Chondrocyte (in vitro differentiated cells): Measurements from ENCODE around the gene FLYWCH2. TPM values are rescaled to one million over a fixed set of nuclear protein-coding genes. Genes with fewer than 3 reads are reported as not detected.

Source experiments
- DNase-seq: peaks from one replicate; pipeline ENCODE4 v3.0.0; 2021; ENCODE audit warnings: mixed read lengths, low spot score
- H3K27ac Mint-ChIP-seq: one replicate; pipeline ENCODE4 v1.8.0; 2021; ENCODE audit warnings: mild to moderate bottlenecking, moderate library complexity, mixed read lengths; ENCODE audit not compliant: unreplicated experiment
- H3K27me3 Mint-ChIP-seq: 2 replicates; pipeline ENCODE4 v1.8.0; 2021; ENCODE audit warnings: low read depth, mixed read lengths
- H3K36me3 Mint-ChIP-seq: 2 replicates; pipeline ENCODE4 v1.8.0; 2021; ENCODE audit warnings: low read depth, mixed read lengths
- H3K4me1 Mint-ChIP-seq: 2 replicates; pipeline ENCODE4 v1.8.0; 2021; ENCODE audit warnings: low read depth, mild to moderate bottlenecking, mixed read lengths
- H3K4me3 Mint-ChIP-seq: one replicate; pipeline ENCODE4 v1.8.0; 2021; ENCODE audit warnings: mild to moderate bottlenecking, moderate library complexity, mixed read lengths; ENCODE audit not compliant: unreplicated experiment
- H3K9me3 Mint-ChIP-seq: 2 replicates; pipeline ENCODE4 v1.8.0; 2021; ENCODE audit warnings: low read depth, mixed read lengths
- CTCF ChIP-seq: fragments of 200-600 bp; sonication (generic); IDR thresholded peaks from 2 replicates; pipeline ENCODE4 v1.5.0; 2021; ENCODE audit warnings: antibody characterized with exemption, mild to moderate bottlenecking, moderate library complexity
- total RNA-seq: library from RNA; stranded (reverse); gene quantifications from 3 replicates; pipeline ENCODE4 v1.2.1, GENCODE V29; 2021

Gene FLYWCH2
- total RNA-seq, 1 donor from 2014 or later: 34.7 TPM

GRCh38 chr16:2859686-2860265, 23.2 kb upstream of the FLYWCH2 start:
- H3K27ac Mint-ChIP-seq: no peak overlapping the region
- H3K4me1 Mint-ChIP-seq: peaks cover 5% of the 10 kb centered on the region
- no peak for TF ChIP-seq CTCF
- H3K36me3 Mint-ChIP-seq: peaks cover 2% of the 10 kb centered on the region
- DNase-seq: no peak
- H3K9me3 Mint-ChIP-seq: peaks cover 4% of the 10 kb centered on the region
- H3K4me3 Mint-ChIP-seq: no peak overlapping the region
- peaks cover 15% of the 10 kb centered on the region for H3K27me3 Mint-ChIP-seq

GRCh38 chr16:2860826-2861567, 22.0 kb upstream of the FLYWCH2 start:
- Mint-ChIP-seq H3K36me3 (peaks cover 2% of the 10 kb centered on the region), H3K9me3 (peaks cover 3% of the 10 kb centered on the region), H3K4me3 (no peak overlapping the region), H3K27me3 (peaks cover 17% of the 10 kb centered on the region), H3K27ac (no peak overlapping the region), H3K4me1 (peaks cover 5% of the 10 kb centered on the region)
- no peak for DNase-seq
- TF ChIP-seq CTCF: no peak

GRCh38 chr16:2865651-2866050, 17.4 kb upstream of the FLYWCH2 start:
- DNase-seq: no peak
- peaks cover 5% of the 10 kb centered on the region for H3K4me1 Mint-ChIP-seq
- H3K4me3 Mint-ChIP-seq: no peak overlapping the region
- H3K36me3 Mint-ChIP-seq: peaks cover 2% of the 10 kb centered on the region
- no peak for TF ChIP-seq CTCF
- no peak overlapping the region for H3K27ac Mint-ChIP-seq
- peaks cover 3% of the 10 kb centered on the region for H3K9me3 Mint-ChIP-seq
- peaks cover 21% of the 10 kb centered on the region for H3K27me3 Mint-ChIP-seq

- no peak for TF ChIP-seq CTCF
- H3K4me1 Mint-ChIP-seq: peaks cover 5% of the 10 kb centered on the region
- H3K9me3 Mint-ChIP-seq: no peaks in the 10 kb centered on the region
- no peak overlapping the region for H3K4me3 Mint-ChIP-seq
- peaks cover 19% of the 10 kb centered on the region for H3K27me3 Mint-ChIP-seq
- no peak for DNase-seq
- H3K36me3 Mint-ChIP-seq: no peaks in the 10 kb centered on the region
- H3K27ac Mint-ChIP-seq: no peak overlapping the region
Measured at GRCh38 chr16:2866431-2866830, 16.6 kb upstream of the FLYWCH2 start.

GRCh38 chr16:2867661-2867986, 15.4 kb upstream of the FLYWCH2 start:
- Mint-ChIP-seq H3K27me3 (peaks cover 19% of the 10 kb centered on the region), H3K27ac (peak overlapping the region; percentile 98), H3K4me1 (peaks cover 5% of the 10 kb centered on the region), H3K4me3 (peak overlapping the region; percentile 89), H3K9me3 (no peaks in the 10 kb centered on the region), H3K36me3 (no peaks in the 10 kb centered on the region)
- DNase-seq: no peak
- TF ChIP-seq CTCF: no peak
